Trophoblast cell (in vitro differentiated cells and primary cell): ENCODE measurements around the gene EIF3B.

Experiments
- DNase-seq, 2 donors: peaks; one replicate each; pipeline ENCODE4 v3.0.0-alpha.2; 2016
- H2AFZ ChIP-seq: 2 replicates; pipeline ENCODE4 v1.6.1; 2013; ENCODE audit warnings: low read length, moderate library complexity, mild to moderate bottlenecking; ENCODE audit not compliant: insufficient read depth, poor library complexity
- H2AK5ac ChIP-seq: 2 replicates; pipeline ENCODE4 v1.6.1; 2013; ENCODE audit warnings: mild to moderate bottlenecking, low read length
- H2BK120ac ChIP-seq: 2 replicates; pipeline ENCODE4 v1.6.1; 2013; ENCODE audit warnings: low read length, mild to moderate bottlenecking, moderate library complexity; ENCODE audit not compliant: insufficient read depth, poor library complexity
- H2BK12ac ChIP-seq: 2 replicates; pipeline ENCODE4 v1.6.1; 2013; ENCODE audit warnings: mild to moderate bottlenecking, low read length, moderate library complexity
- H2BK5ac ChIP-seq: 2 replicates; pipeline ENCODE4 v1.6.1; 2013; ENCODE audit warnings: low read length, low read depth, moderate library complexity, mild to moderate bottlenecking; ENCODE audit not compliant: poor library complexity
- H3K14ac ChIP-seq: 2 replicates; pipeline ENCODE4 v1.6.1; 2013; ENCODE audit warnings: mild to moderate bottlenecking, low read length
- H3K18ac ChIP-seq: 2 replicates; pipeline ENCODE4 v1.6.1; 2013; ENCODE audit warnings: mild to moderate bottlenecking, low read length
- H3K23ac ChIP-seq: 2 replicates; pipeline ENCODE4 v1.6.1; 2013; ENCODE audit warnings: low read length
- H3K27ac ChIP-seq: 2 replicates; pipeline ENCODE4 v1.5.1; 2013; ENCODE audit warnings: low read depth, mild to moderate bottlenecking, inconsistent platforms, low read length, moderate library complexity
- H3K27me3 ChIP-seq: 2 replicates; pipeline ENCODE4 v1.6.1; 2013; ENCODE audit warnings: inconsistent platforms, mild to moderate bottlenecking, low read length, moderate library complexity; ENCODE audit not compliant: insufficient read depth
- H3K36me3 ChIP-seq, 2 experiments: 1 replicate in 1 of 2; 2 replicates in 1 of 2; pipeline ENCODE4 v1.6.1; 2013; ENCODE audit warnings: low read length in 2 of 2, mild to moderate bottlenecking in 2 of 2, moderate library complexity in 1 of 2; ENCODE audit not compliant: insufficient read depth in 2 of 2, control insufficient read depth in 1 of 2
- H3K4ac ChIP-seq: 2 replicates; pipeline ENCODE4 v1.6.1; 2013; ENCODE audit warnings: low read depth, mild to moderate bottlenecking, low read length, moderate library complexity
- H3K4me1 ChIP-seq, 2 experiments: 1 replicate in 1 of 2; 2 replicates in 1 of 2; pipeline ENCODE4 v1.6.1; 2013; ENCODE audit warnings: low read length in 2 of 2, mild to moderate bottlenecking in 2 of 2, moderate library complexity in 1 of 2; ENCODE audit not compliant: insufficient read depth in 2 of 2, control insufficient read depth in 1 of 2
- H3K4me2 ChIP-seq: 2 replicates; pipeline ENCODE4 v1.6.1; 2013; ENCODE audit warnings: inconsistent platforms, mild to moderate bottlenecking, low read length, moderate library complexity
- H3K4me3 ChIP-seq: 2 replicates; pipeline ENCODE4 v1.5.1; 2013; ENCODE audit warnings: mild to moderate bottlenecking, low read depth, low read length, inconsistent platforms
- H3K79me1 ChIP-seq: one replicate; pipeline ENCODE4 v1.6.1; 2013; ENCODE audit warnings: low read length
- H3K79me2 ChIP-seq: 2 replicates; pipeline ENCODE4 v1.6.1; 2013; ENCODE audit warnings: low read length, mild to moderate bottlenecking; ENCODE audit not compliant: control insufficient read depth, insufficient read depth, poor library complexity
- H3K9ac ChIP-seq: 2 replicates; pipeline ENCODE4 v1.6.1; 2013; ENCODE audit warnings: mild to moderate bottlenecking, low read length
- H3K9me3 ChIP-seq: 2 replicates; pipeline ENCODE4 v1.6.1; 2013; ENCODE audit warnings: low read depth, mild to moderate bottlenecking, control low read depth, inconsistent platforms, low read length; ENCODE audit not compliant: insufficient read depth
- H4K12ac ChIP-seq: 2 replicates; pipeline ENCODE4 v1.6.1; 2013; ENCODE audit warnings: low read depth, mild to moderate bottlenecking, low read length, moderate library complexity
- H4K8ac ChIP-seq: 2 replicates; pipeline ENCODE4 v1.6.1; 2013; ENCODE audit warnings: low read depth, mild to moderate bottlenecking, low read length, moderate library complexity
- H4K91ac ChIP-seq: one replicate; pipeline ENCODE4 v1.6.1; 2013; ENCODE audit warnings: low read depth, mild to moderate bottlenecking, low read length, moderate library complexity
- WGBS: extraction: QIAGEN DNeasy Blood & Tissue Kit; methylation state at CpG from one replicate; pipeline ENCODE4 v1.1.7; 2013; ENCODE audit warnings: missing lambda C conversion rate; ENCODE audit not compliant: insufficient read length, insufficient coverage; ENCODE audit errors: extremely low coverage; 5-methylcytosine and 5-hydroxymethylcytosine counted together

Gene EIF3B

DNA sequence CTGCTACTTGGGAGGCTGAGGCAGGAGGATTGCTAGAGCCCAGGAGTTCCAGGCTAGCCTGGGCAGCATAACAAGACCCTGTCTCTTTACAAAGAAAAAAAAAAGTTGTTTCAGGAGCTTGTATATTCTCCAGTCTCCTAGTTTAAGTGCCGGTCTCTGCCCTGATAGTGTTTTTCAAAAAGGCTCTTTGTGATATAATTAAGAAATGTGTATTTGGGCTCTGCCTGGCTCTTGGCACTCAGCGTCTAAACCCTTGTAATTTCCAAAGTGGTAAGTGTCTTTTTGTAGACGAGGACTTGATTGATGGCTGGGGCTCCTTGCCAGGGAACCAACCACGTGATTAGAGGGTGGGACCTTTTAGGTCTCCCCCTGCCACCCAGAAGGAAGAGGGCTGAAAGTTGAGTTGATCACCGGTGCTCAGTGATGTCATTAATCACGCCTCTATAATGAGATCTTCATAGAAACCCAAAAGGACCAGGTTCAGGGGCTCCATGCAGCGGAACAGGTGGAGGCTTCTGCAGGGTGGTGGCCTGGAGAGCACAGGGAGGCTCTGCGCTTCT lies 4.4 kb downstream of the EIF3B start:
- Histone ChIP-seq H3K4me1 (peaks cover 2 to 3% of the 10 kb centered on the region in 2 experiments), H3K4me2 (no peak overlapping the region), H3K27me3 (no peaks in the 10 kb centered on the region), H3K18ac (no peak overlapping the region), H3K36me3 (peaks cover 40 to 46% of the 10 kb centered on the region in 2 experiments), H3K9me3 (peaks cover 4% of the 10 kb centered on the region), H3K14ac (no peak overlapping the region), H3K23ac (no peak overlapping the region), H2AFZ (peak overlapping the region; percentile 26), H2AK5ac (no peak overlapping the region), H2BK120ac (no peak overlapping the region), H3K9ac (no peak overlapping the region), H3K4me3 (no peak overlapping the region), H4K8ac (no peak overlapping the region), H4K12ac (no peak overlapping the region), H2BK12ac (no peak overlapping the region), H3K79me1 (peaks cover 14% of the 10 kb centered on the region), H4K91ac (no peak overlapping the region), H3K27ac (no peak overlapping the region), H3K79me2 (peaks cover 36% of the 10 kb centered on the region), H3K4ac (peak overlapping the region; percentile 93), H2BK5ac (no peak overlapping the region)
- no peak for DNase-seq
- WGBS = no CpG with 5 or more reads among the region's 8 CpGs

DNA sequence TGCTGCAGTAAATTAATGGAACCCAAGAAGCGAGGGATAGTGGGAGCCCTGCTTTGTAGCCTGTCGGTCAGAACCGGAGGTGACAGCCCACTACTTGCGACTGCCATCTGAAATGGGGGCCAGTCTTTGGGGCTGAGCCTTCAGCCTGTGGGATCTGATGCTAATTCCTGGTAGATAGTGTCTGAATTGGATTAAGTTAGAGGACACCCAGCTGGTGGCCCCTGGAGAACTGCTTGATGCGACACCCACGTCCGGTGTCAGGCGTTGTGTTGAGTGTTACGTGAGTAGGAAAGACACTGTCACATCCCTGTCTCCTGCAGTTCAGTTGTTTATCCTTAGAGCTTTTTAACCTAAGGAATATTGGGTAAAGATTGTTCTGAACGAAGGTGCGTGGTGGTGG lies 5.0 kb downstream of the EIF3B start:
- H3K79me1 ChIP-seq = peaks cover 8% of the 10 kb centered on the region
- no peak overlapping the region for H2BK5ac ChIP-seq
- no peak overlapping the region for H4K91ac ChIP-seq
- H3K9me3 ChIP-seq = peaks cover 4% of the 10 kb centered on the region
- no CpG with 5 or more reads among the region's 11 CpGs for WGBS
- no peak overlapping the region for H3K27ac ChIP-seq
- no peak overlapping the region for H4K12ac ChIP-seq
- peaks cover 44 to 46% of the 10 kb centered on the region in 2 experiments for H3K36me3 ChIP-seq
- no peak overlapping the region for H3K4me2 ChIP-seq
- no peak overlapping the region for H3K4me3 ChIP-seq
- peaks cover 35% of the 10 kb centered on the region for H3K79me2 ChIP-seq
- H2AK5ac ChIP-seq = no peak overlapping the region
- no peak overlapping the region for H2BK12ac ChIP-seq
- no peak for DNase-seq
- no peak overlapping the region for H2BK120ac ChIP-seq
- H3K18ac ChIP-seq = no peak overlapping the region
- no peak overlapping the region for H4K8ac ChIP-seq
- H2AFZ ChIP-seq = peak overlapping the region; percentile 26
- H3K23ac ChIP-seq = no peak overlapping the region
- no peak overlapping the region for H3K9ac ChIP-seq
- H3K4ac ChIP-seq = peak overlapping the region; percentile 93
- peaks cover 2 to 3% of the 10 kb centered on the region in 2 experiments for H3K4me1 ChIP-seq
- H3K27me3 ChIP-seq = no peaks in the 10 kb centered on the region
- no peak overlapping the region for H3K14ac ChIP-seq

DNA sequence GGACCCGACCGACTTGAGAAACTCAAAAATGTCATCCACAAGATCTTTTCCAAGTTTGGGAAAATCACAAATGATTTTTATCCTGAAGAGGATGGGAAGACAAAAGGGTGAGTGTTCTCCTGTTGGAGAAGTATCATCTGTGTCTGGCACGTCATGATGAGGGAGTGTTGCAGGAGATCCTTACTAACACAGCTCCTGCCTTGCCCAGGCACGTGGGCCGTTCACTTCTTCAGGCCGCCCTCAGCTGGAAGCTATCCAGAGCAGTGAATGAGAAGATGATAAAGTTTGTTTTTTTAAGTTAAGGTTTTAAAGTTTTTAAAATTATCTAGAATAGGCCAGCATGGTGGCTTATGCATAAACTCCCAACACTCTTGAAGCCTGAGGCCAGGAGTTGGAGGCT lies 6.2 kb downstream of the EIF3B start:
- Histone ChIP-seq H4K12ac (no peak overlapping the region), H2BK12ac (no peak overlapping the region), H2AK5ac (no peak overlapping the region), H3K27ac (no peak overlapping the region), H3K36me3 (peaks cover 54 to 57% of the 10 kb centered on the region in 2 experiments), H3K4me2 (no peak overlapping the region), H2AFZ (no peak overlapping the region), H4K91ac (no peak overlapping the region), H3K27me3 (no peaks in the 10 kb centered on the region), H3K14ac (no peak overlapping the region), H2BK5ac (no peak overlapping the region), H3K9me3 (peaks cover 4% of the 10 kb centered on the region), H3K18ac (no peak overlapping the region), H3K4me1 (no peaks in the 10 kb centered on the region), H2BK120ac (no peak overlapping the region), H3K79me1 (no peaks in the 10 kb centered on the region), H3K9ac (no peak overlapping the region), H3K4ac (no peak overlapping the region), H3K79me2 (peaks cover 24% of the 10 kb centered on the region), H3K23ac (no peak overlapping the region), H3K4me3 (no peak overlapping the region), H4K8ac (no peak overlapping the region)
- DNase-seq = no peak
- no CpG with 5 or more reads among the region's 6 CpGs for WGBS

DNA sequence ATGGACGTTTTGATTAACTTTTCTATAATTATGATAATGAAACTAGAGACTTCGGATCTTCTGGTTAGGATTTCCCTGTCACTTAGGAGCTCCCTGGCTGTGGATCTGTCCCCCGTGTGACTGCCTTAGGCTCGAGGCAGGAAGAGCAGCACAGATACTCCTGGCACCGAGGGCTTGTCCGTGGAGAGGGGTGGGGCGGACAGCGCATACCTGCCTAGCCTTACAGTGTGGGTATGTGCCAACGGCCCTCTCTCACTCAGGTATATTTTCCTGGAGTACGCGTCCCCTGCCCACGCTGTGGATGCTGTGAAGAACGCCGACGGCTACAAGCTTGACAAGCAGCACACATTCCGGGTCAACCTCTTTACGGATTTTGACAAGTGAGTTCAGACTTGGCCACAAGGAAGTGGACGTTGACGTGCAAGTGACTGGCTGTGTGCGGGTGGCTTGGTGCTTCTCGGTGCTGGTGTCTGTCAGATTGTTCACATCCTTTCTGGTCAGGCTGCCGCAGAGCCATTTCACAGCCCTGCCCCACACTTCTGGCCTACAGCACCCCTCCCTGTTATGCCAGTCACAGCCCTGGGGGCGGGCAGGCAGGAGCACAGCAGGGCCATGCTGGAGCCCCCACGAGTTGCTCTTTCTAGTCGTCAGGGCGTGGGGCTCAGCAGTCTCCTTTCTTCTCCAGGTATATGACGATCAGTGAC lies 7.9 kb downstream of the EIF3B start:
- no peak overlapping the region for H2AK5ac ChIP-seq
- no peak overlapping the region for H3K4ac ChIP-seq
- H3K27me3 ChIP-seq = no peaks in the 10 kb centered on the region
- H2BK120ac ChIP-seq = no peak overlapping the region
- no peak for DNase-seq
- no peak overlapping the region for H3K4me3 ChIP-seq
- no peak overlapping the region for H3K18ac ChIP-seq
- no peak overlapping the region for H3K23ac ChIP-seq
- H3K9me3 ChIP-seq = peaks cover 4% of the 10 kb centered on the region
- no peak overlapping the region for H2AFZ ChIP-seq
- H3K79me2 ChIP-seq = peaks cover 18% of the 10 kb centered on the region
- H3K9ac ChIP-seq = no peak overlapping the region
- H3K27ac ChIP-seq = no peak overlapping the region
- H2BK5ac ChIP-seq = no peak overlapping the region
- no CpG with 5 or more reads among the region's 27 CpGs for WGBS
- H3K79me1 ChIP-seq = no peaks in the 10 kb centered on the region
- no peak overlapping the region for H2BK12ac ChIP-seq
- H3K4me2 ChIP-seq = no peak overlapping the region
- H4K12ac ChIP-seq = no peak overlapping the region
- no peak overlapping the region for H3K14ac ChIP-seq
- H3K4me1 ChIP-seq = no peaks in the 10 kb centered on the region
- H4K8ac ChIP-seq = no peak overlapping the region
- no peak overlapping the region for H4K91ac ChIP-seq
- peaks cover 66 to 67% of the 10 kb centered on the region in 2 experiments for H3K36me3 ChIP-seq
